Mesendoderm (in vitro differentiated cells): ENCODE data around the gene TREH.
"Not testable (repeated sequence)": the region's sequence is repeated elsewhere in the genome, so short reads cannot be mapped to it uniquely, and the experiment has no call there.

Source experiments
- DNase-seq: peaks from one replicate; pipeline ENCODE4 v3.0.0; 2013
- H2AK5ac ChIP-seq: 2 replicates; pipeline ENCODE4 v1.6.1; 2013; ENCODE audit warnings: low read length, inconsistent platforms
- H2BK120ac ChIP-seq: 2 replicates; pipeline ENCODE4 v1.6.1; 2013; ENCODE audit warnings: low read depth, mild to moderate bottlenecking, low read length, moderate library complexity, mixed read lengths
- H2BK15ac ChIP-seq: replicated peaks from 2 replicates; pipeline ENCODE4 v1.6.1; 2013; ENCODE audit warnings: low read depth, mild to moderate bottlenecking, moderate library complexity
- H2BK5ac ChIP-seq: 2 replicates; pipeline ENCODE4 v1.6.1; 2013; ENCODE audit warnings: low read length, inconsistent platforms
- H3K18ac ChIP-seq: 2 replicates; pipeline ENCODE4 v1.6.1; 2013; ENCODE audit warnings: mild to moderate bottlenecking, low read length, mixed read lengths
- H3K23ac ChIP-seq: one replicate; pipeline ENCODE4 v1.6.1; 2013; ENCODE audit warnings: low read length
- H3K27ac ChIP-seq: 2 replicates; pipeline ENCODE4 v1.5.1; 2013; ENCODE audit warnings: low read depth, mild to moderate bottlenecking, inconsistent platforms, low read length, moderate library complexity
- H3K27me3 ChIP-seq: 2 replicates; pipeline ENCODE4 v1.6.1; 2013; ENCODE audit warnings: low read length, control low read depth, mild to moderate bottlenecking, inconsistent platforms; ENCODE audit not compliant: insufficient read depth, poor library complexity
- H3K36me3 ChIP-seq: 2 replicates; pipeline ENCODE4 v1.6.1; 2013; ENCODE audit warnings: low read length, inconsistent platforms; ENCODE audit not compliant: control insufficient read depth, insufficient read depth
- H3K4ac ChIP-seq: one replicate; pipeline ENCODE4 v1.6.1; 2013; ENCODE audit warnings: low read depth, mild to moderate bottlenecking, low read length, moderate library complexity
- H3K4me1 ChIP-seq: 2 replicates; pipeline ENCODE4 v1.6.1; 2013; ENCODE audit warnings: low read depth, low read length, inconsistent platforms; ENCODE audit not compliant: control insufficient read depth
- H3K4me2 ChIP-seq: 2 replicates; pipeline ENCODE4 v1.6.1; 2013; ENCODE audit warnings: low read length
- H3K4me3 ChIP-seq: 2 replicates; pipeline ENCODE4 v1.5.1; 2013; ENCODE audit warnings: mild to moderate bottlenecking, low read length
- H3K56ac ChIP-seq: one replicate; pipeline ENCODE4 v1.6.1; 2013; ENCODE audit warnings: low read length
- H3K79me1 ChIP-seq: 2 replicates; pipeline ENCODE4 v1.6.1; 2013; ENCODE audit warnings: low read length, inconsistent platforms
- H3K79me2 ChIP-seq: 2 replicates; pipeline ENCODE4 v1.6.1; 2013; ENCODE audit warnings: mild to moderate bottlenecking, low read length; ENCODE audit not compliant: control insufficient read depth, insufficient read depth
- H3K9ac ChIP-seq: 2 replicates; pipeline ENCODE4 v1.6.1; 2013; ENCODE audit warnings: low read length, inconsistent platforms
- H4K5ac ChIP-seq: one replicate; pipeline ENCODE4 v1.6.1; 2013; ENCODE audit warnings: low read length
- H4K8ac ChIP-seq: one replicate; pipeline ENCODE4 v1.6.1; 2013; ENCODE audit warnings: low read depth, mild to moderate bottlenecking, control low read depth, low read length, moderate library complexity
- WGBS: extraction: QIAGEN DNeasy Blood & Tissue Kit; methylation state at CpG from one replicate; pipeline ENCODE4 v1.1.7; 2013; ENCODE audit warnings: low lambda C conversion rate, missing lambda C conversion rate; ENCODE audit not compliant: insufficient coverage; ENCODE audit errors: extremely low coverage; 5-methylcytosine and 5-hydroxymethylcytosine counted together

Gene TREH

DNA sequence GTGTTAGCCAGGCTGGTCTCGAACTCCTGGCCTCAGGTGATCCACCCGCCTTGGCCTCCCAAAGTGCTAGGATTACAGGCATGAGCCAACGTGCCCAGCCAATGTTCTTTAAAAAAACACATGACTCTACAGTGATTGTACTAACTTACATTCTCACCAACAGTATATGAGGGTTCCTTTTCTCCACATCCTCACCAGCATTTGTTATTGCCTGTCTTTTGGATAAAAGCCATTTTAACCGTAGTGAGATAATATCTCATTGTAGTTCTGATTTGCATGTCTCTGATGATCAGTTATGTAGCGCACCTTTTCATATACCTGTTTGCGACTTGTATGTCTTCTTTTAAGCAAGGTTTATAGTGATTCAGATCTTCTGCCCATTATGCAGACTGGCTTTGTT lies 3.5 kb upstream of the TREH start:
- H3K4me1 ChIP-seq, H3K4ac ChIP-seq, H3K56ac ChIP-seq, H4K5ac ChIP-seq, H3K27me3 ChIP-seq, H3K79me2 ChIP-seq, H2AK5ac ChIP-seq, H3K4me2 ChIP-seq, H3K27ac ChIP-seq, H3K9ac ChIP-seq, H3K4me3 ChIP-seq, H3K79me1 ChIP-seq, H2BK120ac ChIP-seq, H2BK5ac ChIP-seq, H3K36me3 ChIP-seq, H2BK15ac ChIP-seq, H4K8ac ChIP-seq, H3K23ac ChIP-seq, DNase-seq, H3K18ac ChIP-seq: not testable (repeated sequence)
- WGBS: no CpG with 5 or more reads among the region's 6 CpGs

DNA sequence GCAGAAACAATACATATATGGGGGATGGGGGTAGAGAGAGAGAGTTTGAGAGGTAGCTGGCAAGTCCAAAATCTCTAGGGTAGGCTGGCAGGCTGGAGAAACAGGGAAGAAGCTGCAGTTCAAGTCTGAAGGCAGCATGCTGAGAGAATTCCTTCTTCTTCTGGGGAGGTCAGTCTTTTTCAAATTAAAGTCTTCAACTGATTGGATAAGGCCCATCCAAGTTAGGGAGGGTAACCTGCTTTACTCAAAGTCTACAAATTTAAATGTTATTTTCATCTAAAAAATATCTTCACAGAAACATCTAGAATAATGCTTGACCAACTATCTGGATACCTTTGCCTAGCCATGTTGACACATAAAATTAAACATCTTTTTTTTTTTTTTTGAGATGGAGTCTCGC lies 2.9 kb upstream of the TREH start:
- no peak overlapping the region for H2BK5ac ChIP-seq
- no CpG with 5 or more reads among the region's 1 CpG for WGBS
- H4K8ac ChIP-seq: no peak overlapping the region
- H3K18ac ChIP-seq: no peak overlapping the region
- H2BK15ac ChIP-seq: no peak overlapping the region
- no peak overlapping the region for H4K5ac ChIP-seq
- H3K56ac ChIP-seq: no peak overlapping the region
- H3K23ac ChIP-seq: no peak overlapping the region
- no peak overlapping the region for H2AK5ac ChIP-seq
- H3K79me2 ChIP-seq: no peaks in the 10 kb centered on the region
- no peak overlapping the region for H3K9ac ChIP-seq
- no peak overlapping the region for H2BK120ac ChIP-seq
- no peaks in the 10 kb centered on the region for H3K79me1 ChIP-seq
- H3K27me3 ChIP-seq: no peaks in the 10 kb centered on the region
- H3K27ac ChIP-seq: no peak overlapping the region
- H3K4me3 ChIP-seq: no peak overlapping the region
- no peak for DNase-seq
- H3K4me2 ChIP-seq: no peak overlapping the region
- no peaks in the 10 kb centered on the region for H3K36me3 ChIP-seq
- H3K4me1 ChIP-seq: peaks cover 3% of the 10 kb centered on the region
- no peak overlapping the region for H3K4ac ChIP-seq

DNA sequence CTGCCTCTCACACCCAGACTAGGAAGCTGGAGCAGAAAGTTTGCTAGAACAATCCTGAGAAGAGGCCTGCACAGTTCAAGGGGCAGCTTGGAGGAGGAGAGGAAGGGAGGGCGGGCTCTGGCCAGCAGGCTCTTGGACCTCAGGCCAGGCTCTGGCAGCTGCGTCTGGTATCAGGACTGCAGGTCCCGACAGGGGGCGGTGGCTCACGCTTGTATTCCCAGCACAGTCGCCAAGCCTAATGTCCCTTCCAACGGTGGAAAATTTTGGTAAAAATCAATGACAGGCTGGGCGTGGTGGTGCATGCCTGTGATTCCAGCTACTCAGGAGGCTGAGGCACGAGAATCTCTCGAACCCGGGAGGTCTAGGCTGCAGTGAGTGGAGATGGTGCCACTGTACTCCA lies 542 bp downstream of the TREH start:
- not testable (repeated sequence) for H3K4me3 ChIP-seq, H2BK15ac ChIP-seq, H3K18ac ChIP-seq, H2AK5ac ChIP-seq, H2BK120ac ChIP-seq, H2BK5ac ChIP-seq, H3K56ac ChIP-seq, H3K27ac ChIP-seq, H3K4me2 ChIP-seq, H4K5ac ChIP-seq, H3K4ac ChIP-seq, H3K9ac ChIP-seq, H4K8ac ChIP-seq, H3K36me3 ChIP-seq, H3K23ac ChIP-seq, H3K79me1 ChIP-seq, H3K4me1 ChIP-seq, H3K27me3 ChIP-seq, H3K79me2 ChIP-seq
- peak; percentile 79 for DNase-seq
- WGBS: no CpG with 5 or more reads among the region's 11 CpGs

DNA sequence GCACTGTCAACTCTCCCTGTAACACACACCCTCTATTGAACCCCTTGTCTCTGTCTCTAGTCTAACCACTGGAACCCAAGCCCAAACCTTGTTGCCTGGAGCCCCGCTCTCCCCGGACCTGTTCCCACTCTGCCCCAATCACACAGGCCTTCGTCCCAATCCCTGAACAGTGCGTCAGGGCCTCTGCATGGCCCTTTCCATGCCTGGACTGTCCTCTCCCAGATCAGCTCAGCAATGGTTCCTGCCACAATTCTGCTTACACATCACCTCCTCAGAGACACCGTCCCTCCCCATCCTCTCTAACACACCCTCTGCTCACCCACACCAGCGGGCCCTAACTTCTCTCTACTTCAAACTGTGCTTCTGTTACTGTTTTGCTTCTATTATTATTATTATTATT lies 1.5 kb downstream of the TREH start:
- no peak overlapping the region for H3K27ac ChIP-seq
- H3K56ac ChIP-seq: no peak overlapping the region
- no peak overlapping the region for H2BK15ac ChIP-seq
- no peak overlapping the region for H3K4me3 ChIP-seq
- no peaks in the 10 kb centered on the region for H3K79me1 ChIP-seq
- H2BK5ac ChIP-seq: no peak overlapping the region
- DNase-seq: no peak
- H3K27me3 ChIP-seq: no peaks in the 10 kb centered on the region
- H3K4me2 ChIP-seq: no peak overlapping the region
- H4K8ac ChIP-seq: no peak overlapping the region
- no peak overlapping the region for H3K4ac ChIP-seq
- no peak overlapping the region for H3K9ac ChIP-seq
- H2BK120ac ChIP-seq: no peak overlapping the region
- H2AK5ac ChIP-seq: no peak overlapping the region
- H3K36me3 ChIP-seq: no peaks in the 10 kb centered on the region
- no CpG with 5 or more reads among the region's 6 CpGs for WGBS
- H3K79me2 ChIP-seq: no peaks in the 10 kb centered on the region
- no peak overlapping the region for H3K18ac ChIP-seq
- H3K4me1 ChIP-seq: peaks cover 3% of the 10 kb centered on the region
- H3K23ac ChIP-seq: no peak overlapping the region
- no peak overlapping the region for H4K5ac ChIP-seq

DNA sequence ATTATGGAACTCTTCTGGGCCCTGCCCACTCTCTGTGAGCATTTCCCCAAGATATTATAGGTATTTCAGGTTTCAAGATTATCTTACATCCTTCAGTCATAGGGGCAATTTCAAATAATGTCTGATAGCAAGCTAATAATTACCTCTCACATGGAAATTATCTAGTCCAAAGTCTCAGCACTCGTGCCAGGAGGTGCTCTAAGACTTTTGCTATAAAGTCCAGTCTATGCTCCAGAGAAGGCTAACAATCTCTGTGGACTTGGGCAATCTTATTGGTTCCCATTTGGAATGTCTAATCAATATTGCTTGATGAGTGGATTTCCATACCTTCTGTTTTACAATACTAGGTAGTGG lies 5.4 kb downstream of the TREH start:
- no peak overlapping the region for H3K23ac ChIP-seq
- DNase-seq: no peak
- H3K79me1 ChIP-seq: no peaks in the 10 kb centered on the region
- no peak overlapping the region for H2BK15ac ChIP-seq
- no CpG with 5 or more reads among the region's 1 CpG for WGBS
- no peaks in the 10 kb centered on the region for H3K79me2 ChIP-seq
- no peak overlapping the region for H4K8ac ChIP-seq
- H2BK120ac ChIP-seq: no peak overlapping the region
- no peak overlapping the region for H3K4me3 ChIP-seq
- no peaks in the 10 kb centered on the region for H3K27me3 ChIP-seq
- no peaks in the 10 kb centered on the region for H3K36me3 ChIP-seq
- H3K9ac ChIP-seq: no peak overlapping the region
- no peak overlapping the region for H3K4me2 ChIP-seq
- H4K5ac ChIP-seq: no peak overlapping the region
- H3K18ac ChIP-seq: no peak overlapping the region
- no peak overlapping the region for H2BK5ac ChIP-seq
- H3K27ac ChIP-seq: no peak overlapping the region
- H3K4ac ChIP-seq: no peak overlapping the region
- no peak overlapping the region for H2AK5ac ChIP-seq
- no peaks in the 10 kb centered on the region for H3K4me1 ChIP-seq
- H3K56ac ChIP-seq: no peak overlapping the region

DNA sequence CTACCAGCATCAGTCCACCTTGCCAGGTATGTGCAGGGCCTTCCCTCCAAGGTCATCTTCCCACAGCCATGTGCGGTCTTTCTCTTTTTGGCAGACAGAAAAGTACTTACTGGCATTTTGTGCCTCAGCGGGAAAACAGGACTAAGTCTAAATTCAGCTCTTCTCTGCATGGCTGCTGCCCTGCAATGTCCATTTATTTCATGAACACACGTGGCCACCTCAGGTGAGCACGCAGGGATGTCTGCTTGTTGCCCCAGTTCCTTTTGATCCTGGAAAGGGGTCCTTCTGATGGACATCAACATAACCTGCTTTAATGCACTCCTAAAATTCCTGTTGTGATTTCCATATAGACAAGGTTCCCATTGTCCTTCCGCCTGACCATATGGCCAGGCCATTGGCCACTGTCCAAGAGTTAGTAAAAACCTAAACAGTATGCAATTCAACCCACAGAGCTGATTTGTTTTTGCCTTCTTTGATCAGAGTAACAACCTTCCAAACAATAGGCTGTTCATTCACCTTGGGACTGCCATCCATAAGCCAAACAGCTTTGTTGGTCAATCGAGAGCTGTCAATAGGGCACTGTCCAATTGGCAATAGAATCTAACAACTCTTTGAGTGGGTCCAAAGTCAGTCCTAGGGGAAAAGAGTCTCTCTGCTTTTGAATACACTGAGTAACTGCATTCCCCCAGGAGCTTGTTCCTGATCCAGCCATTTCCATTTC lies 5.9 kb downstream of the TREH start:
- Histone ChIP-seq H2BK120ac (no peak overlapping the region), H2AK5ac (no peak overlapping the region), H3K4ac (no peak overlapping the region), H4K5ac (no peak overlapping the region), H3K18ac (no peak overlapping the region), H3K27ac (no peak overlapping the region), H3K23ac (no peak overlapping the region), H3K56ac (no peak overlapping the region), H3K4me1 (no peaks in the 10 kb centered on the region), H3K36me3 (no peaks in the 10 kb centered on the region), H3K79me2 (no peaks in the 10 kb centered on the region), H3K4me2 (no peak overlapping the region), H2BK15ac (no peak overlapping the region), H3K79me1 (no peaks in the 10 kb centered on the region), H4K8ac (no peak overlapping the region), H3K27me3 (no peaks in the 10 kb centered on the region), H3K4me3 (no peak overlapping the region), H3K9ac (no peak overlapping the region), H2BK5ac (no peak overlapping the region)
- no peak for DNase-seq
- WGBS: no CpG with 5 or more reads among the region's 6 CpGs
